Esophagus (tissue), 2 donors: ENCODE measurements around the gene ZNF442. TPM values are rescaled to one million over a fixed set of nuclear protein-coding genes. Genes with fewer than 3 reads are reported as not detected.
"Not testable (repeated sequence)": the region's sequence is repeated elsewhere in the genome, so short reads cannot be mapped to it uniquely, and the experiment has no call there.

Experiments
- H3K27ac ChIP-seq, 2 donors: one replicate each; pipeline ENCODE4 v1.5.1; 2013; ENCODE audit warnings: low read depth in 2 of 2, mild to moderate bottlenecking in 2 of 2, inconsistent platforms in 1 of 2, low read length in 1 of 2, moderate library complexity in 1 of 2
- H3K27me3 ChIP-seq, 2 donors: one replicate each; pipeline ENCODE4 v1.6.1; 2013; ENCODE audit warnings: low read length in 2 of 2, control low read depth in 1 of 2, mild to moderate bottlenecking in 1 of 2; ENCODE audit not compliant: insufficient read depth in 2 of 2, control insufficient read depth in 1 of 2
- H3K36me3 ChIP-seq, 2 donors: one replicate each; pipeline ENCODE4 v1.6.1; 2013; ENCODE audit warnings: low read length in 1 of 2; ENCODE audit not compliant: control insufficient read depth in 2 of 2, insufficient read depth in 2 of 2
- H3K4me1 ChIP-seq, 2 donors: one replicate each; pipeline ENCODE4 v1.6.1; 2013; ENCODE audit warnings: low read length in 1 of 2; ENCODE audit not compliant: control insufficient read depth in 2 of 2, insufficient read depth in 2 of 2
- H3K4me3 ChIP-seq, 2 donors: one replicate each; pipeline ENCODE4 v1.5.1; 2013; ENCODE audit warnings: low read length in 2 of 2, mild to moderate bottlenecking in 2 of 2, low read depth in 1 of 2, moderate library complexity in 1 of 2
- H3K9me3 ChIP-seq, 2 donors: one replicate each; pipeline ENCODE4 v1.6.1; 2013; ENCODE audit warnings: mild to moderate bottlenecking in 2 of 2, low read depth in 1 of 2, low read length in 1 of 2, moderate library complexity in 1 of 2; ENCODE audit not compliant: control insufficient read depth in 2 of 2, insufficient read depth in 1 of 2
- WGBS, 2 donors: extraction: QIAGEN DNeasy Blood & Tissue Kit; methylation state at CpG; one replicate each; pipeline ENCODE4 v1.1.7; 2013; 5-methylcytosine and 5-hydroxymethylcytosine counted together
- polyA plus RNA-seq, 2 donors: library from polyadenylated mRNA; stranded (reverse); fragments of 200-250 nt; gene quantifications; one replicate each; pipeline ENCODE4 v1.2.3, GENCODE V29; 2013
- donor health status: healthy with polysubstance abuse.
- donor health status: Bipolar disorder and iron deficiency.

ZNF442 gene
- polyA plus RNA-seq, 2 donors, result 0.26 to 0.58 TPM

DNA sequence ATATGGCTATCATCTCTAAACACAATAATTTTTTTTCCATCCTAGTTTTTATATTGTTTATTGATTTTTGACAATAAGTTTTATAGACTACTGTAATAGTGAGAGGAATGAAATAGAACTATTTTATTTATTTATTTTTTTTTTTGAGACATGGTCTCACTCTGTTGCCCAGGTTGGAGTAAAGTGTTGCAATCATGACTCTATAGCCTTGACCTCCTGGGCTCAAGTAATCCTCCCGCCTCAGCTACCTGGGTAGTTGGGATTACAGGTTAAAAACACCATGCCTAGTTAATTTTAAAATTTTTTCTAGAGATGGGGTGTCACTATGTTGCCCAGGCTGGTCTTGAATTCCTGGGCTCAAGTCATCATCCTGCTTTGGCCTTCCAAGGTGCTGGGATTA, 8.5 kb upstream of the ZNF442 start:
- Histone ChIP-seq H3K4me3 (no peak overlapping the region), H3K27me3 (no peaks in the 10 kb centered on the region), H3K9me3 (peaks cover 4 to 6% of the 10 kb centered on the region in 2 donors), H3K36me3 (no peaks in the 10 kb centered on the region), H3K27ac (no peak overlapping the region), H3K4me1 (no peaks in the 10 kb centered on the region)
- WGBS, 2 donors, result 88 to 91% methylated on average over 1 of the region's 1 CpG

GRCh38 chr19:12364391-12365235, 870 bp downstream of the ZNF442 start:
- no peaks in the 10 kb centered on the region for H3K27me3 ChIP-seq
- peak overlapping the region; percentile 79 to 90 for H3K27ac ChIP-seq
- no peaks in the 10 kb centered on the region for H3K4me1 ChIP-seq
- WGBS, 2 donors, result 6 to 8% methylated on average over 28 of the region's 28 CpGs
- no peaks in the 10 kb centered on the region for H3K36me3 ChIP-seq
- H3K4me3 ChIP-seq, result peak overlapping the region; percentile 72 to 91
- H3K9me3 ChIP-seq, result no peaks in the 10 kb centered on the region

- H3K36me3 ChIP-seq, H3K4me3 ChIP-seq, H3K27me3 ChIP-seq, H3K27ac ChIP-seq, H3K9me3 ChIP-seq, H3K4me1 ChIP-seq: not testable (repeated sequence)
- WGBS, 2 donors, result 96% methylated on average over 24 to 30 of the region's 30 CpGs
Measured at GRCh38 chr19:12362236-12362635, 3.2 kb downstream of the ZNF442 start.

DNA sequence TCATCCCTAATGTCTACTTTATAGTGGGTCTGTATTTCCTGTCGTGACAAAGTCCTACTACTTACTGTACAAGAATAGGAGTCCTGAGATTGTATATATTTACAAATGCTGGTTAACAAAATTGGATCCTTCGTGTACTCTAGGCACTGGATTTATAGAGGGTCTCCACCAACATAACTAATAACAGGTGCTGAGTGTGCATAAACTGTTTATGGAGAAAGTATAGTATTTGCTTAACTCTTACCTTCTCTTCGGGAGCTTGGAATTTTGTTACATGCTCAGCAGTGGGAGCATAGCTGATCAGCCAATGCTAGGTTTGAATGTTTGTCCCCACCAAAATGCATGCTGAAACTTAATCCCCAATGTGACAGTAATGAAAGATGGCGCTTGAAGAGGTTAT, 12.1 kb downstream of the ZNF442 start:
- peaks cover 0 to 15% of the 10 kb centered on the region in 2 donors for H3K9me3 ChIP-seq
- H3K36me3 ChIP-seq, result peaks cover 3 to 4% of the 10 kb centered on the region in 2 donors
- H3K27ac ChIP-seq, result no peak overlapping the region
- no peaks in the 10 kb centered on the region for H3K4me1 ChIP-seq
- WGBS, 2 donors, result 91 to 96% methylated on average over 4 of the region's 4 CpGs
- H3K27me3 ChIP-seq, result no peaks in the 10 kb centered on the region
- H3K4me3 ChIP-seq, result no peak overlapping the region

DNA sequence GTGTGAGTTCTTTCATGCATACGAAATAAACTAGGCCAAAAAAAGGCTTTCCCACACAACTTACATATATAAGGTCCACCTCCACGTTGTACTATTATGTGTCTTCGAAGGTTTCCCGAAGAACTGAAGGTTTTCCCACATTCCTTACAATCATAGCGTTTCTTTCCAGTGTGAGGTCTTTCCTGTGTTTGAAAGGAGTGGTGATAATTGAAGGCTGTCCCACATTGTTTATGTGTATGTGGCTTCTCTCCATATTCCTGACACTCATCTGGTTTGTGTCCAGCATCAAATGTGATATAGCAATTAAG, 14.6 kb downstream of the ZNF442 start:
- Histone ChIP-seq H3K27me3 (no peaks in the 10 kb centered on the region), H3K9me3 (peaks cover 0 to 13% of the 10 kb centered on the region in 2 donors), H3K27ac (no peak overlapping the region), H3K4me1 (no peaks in the 10 kb centered on the region), H3K4me3 (no peak overlapping the region), H3K36me3 (peaks cover 3 to 4% of the 10 kb centered on the region in 2 donors)
- WGBS, 2 donors, result 95 to 96% methylated on average over 5 of the region's 5 CpGs

DNA sequence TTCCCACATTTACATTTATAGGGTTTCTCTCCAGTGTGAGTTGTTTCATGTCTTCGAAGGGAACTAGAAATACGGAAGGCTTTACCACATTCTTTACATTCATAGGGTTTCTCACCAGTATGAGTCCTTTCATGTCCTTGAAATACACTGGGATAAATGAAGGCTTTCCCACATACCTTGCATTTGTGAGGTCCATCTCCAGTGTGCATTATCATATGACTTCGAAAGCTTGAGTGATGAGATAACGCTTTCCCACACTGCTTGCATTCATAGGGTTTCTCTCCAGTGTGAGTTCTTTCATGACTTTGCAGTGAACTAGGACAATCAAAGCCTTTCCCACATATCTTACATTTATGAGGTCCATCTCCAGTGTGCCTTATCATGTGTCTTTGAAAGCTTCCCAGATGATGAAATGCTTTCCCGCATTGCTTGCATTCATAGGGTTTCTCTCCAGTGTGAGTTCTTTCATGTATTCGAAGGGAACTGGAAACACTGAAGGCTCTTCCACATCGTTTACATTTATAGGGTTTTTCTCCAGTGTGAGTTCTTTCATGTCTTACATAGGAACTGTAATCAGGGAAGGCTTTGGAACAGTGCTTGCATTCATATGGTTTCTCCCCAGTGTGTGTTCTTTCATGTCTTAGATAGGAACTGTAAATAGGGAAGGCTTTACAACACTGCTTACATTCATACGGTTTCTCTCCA, 15.1 kb downstream of the ZNF442 start:
- no peak overlapping the region for H3K27ac ChIP-seq
- no peak overlapping the region for H3K4me3 ChIP-seq
- H3K36me3 ChIP-seq, result peaks cover 3 to 4% of the 10 kb centered on the region in 2 donors
- peaks cover 0 to 13% of the 10 kb centered on the region in 2 donors for H3K9me3 ChIP-seq
- H3K4me1 ChIP-seq, result no peaks in the 10 kb centered on the region
- 97% methylated on average over 8 of the region's 8 CpGs for WGBS, 2 donors
- no peaks in the 10 kb centered on the region for H3K27me3 ChIP-seq

DNA sequence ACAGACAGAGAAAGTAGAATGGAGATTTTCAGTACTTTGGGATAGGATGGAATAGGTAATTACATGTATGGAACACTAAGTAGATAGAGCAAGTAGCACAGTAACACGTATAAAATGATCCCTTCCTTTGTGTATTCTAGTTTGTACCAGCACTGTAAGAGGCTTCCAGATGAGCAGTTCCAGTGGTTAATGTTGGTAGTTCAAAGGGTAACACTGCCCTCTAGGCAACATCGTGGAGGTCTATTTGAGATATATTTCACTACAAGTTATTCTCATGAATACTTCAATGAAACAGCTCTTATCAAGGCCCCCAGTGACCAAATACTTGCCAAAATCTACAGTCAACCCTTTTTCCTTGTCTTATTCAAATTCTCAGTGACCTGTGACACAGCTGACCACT, 18.6 kb downstream of the ZNF442 start:
- Histone ChIP-seq H3K36me3 (peaks cover 3 to 4% of the 10 kb centered on the region in 2 donors), H3K9me3 (peaks cover 0 to 12% of the 10 kb centered on the region in 2 donors), H3K27ac (no peak overlapping the region), H3K4me3 (no peak overlapping the region), H3K4me1 (no peaks in the 10 kb centered on the region), H3K27me3 (no peaks in the 10 kb centered on the region)
- WGBS, 2 donors, result 68 to 79% methylated on average over 2 of the region's 2 CpGs

- Histone ChIP-seq H3K9me3 (peaks cover 0 to 1% of the 10 kb centered on the region in 2 donors), H3K4me3 (no peak overlapping the region), H3K4me1 (no peaks in the 10 kb centered on the region), H3K27me3 (no peaks in the 10 kb centered on the region), H3K36me3 (peaks cover 0 to 3% of the 10 kb centered on the region in 2 donors), H3K27ac (no peak overlapping the region)
- WGBS, 2 donors, result 100% methylated on average over 1 of the region's 1 CpG
Measured at GRCh38 chr19:12345197-12345596, 20.3 kb downstream of the ZNF442 start.

GRCh38 chr19:12333162-12334159, 32.0 kb downstream of the ZNF442 start, which contains the start of gene ZNF563:
ZNF563 (minus strand) TSS chr19:12333633; CDS start chr19:12333482, 151 bp downstream.
- Histone ChIP-seq H3K9me3 (no peaks in the 10 kb centered on the region), H3K27ac (peak within 1 kb of the TSS; percentile 93 to 97), H3K4me1 (peaks cover 0 to 6% of the 10 kb centered on the region in 2 donors), H3K27me3 (no peaks in the 10 kb centered on the region), H3K4me3 (peak within 1 kb of the TSS; percentile 85 to 90), H3K36me3 (no peaks in the 10 kb centered on the region)
- WGBS, 2 donors, result 0 to 1% methylated on average over 55 of the region's 55 CpGs
